ENCODE measurements around the gene CUBN. TPM values are rescaled to one million over a fixed set of nuclear protein-coding genes. Genes with fewer than 3 reads are reported as not detected.

CUBN gene
- 2.0 and 2.3 TPM in 2 replicates for total RNA-seq (2013; cell fraction: nucleolus; rRNA removed)
- under 0.01 TPM in 2 replicates for total RNA-seq (2014; rRNA removed)
- total RNA-seq (2014; rRNA removed; fragmentation: Illumina TruSeq; extraction: Trizol): under 0.01 TPM in 1 of 2 replicates, not detected in the other
- 0.03 TPM in 1 of 2 replicates, not detected in the other for total RNA-seq (2021)
- polyA plus RNA-seq (2011; ENCODE audit: low read depth): 0.03 TPM
- polyA plus RNA-seq (2011; rRNA removed): 0.14 and 0.19 TPM in 2 replicates
- polyA plus RNA-seq (2011; cell fraction: cytosol; rRNA removed): 0.05 and 0.06 TPM in 2 replicates
- 0.25 and 0.54 TPM in 2 replicates for polyA plus RNA-seq (2011; cell fraction: nucleus; rRNA removed)
- polyA plus RNA-seq (2012): 0.01 and 0.10 TPM in 2 replicates
- 0.01 TPM in 1 of 2 replicates, not detected in the other for polyA plus RNA-seq (2014; fragmentation: Illumina TruSeq; extraction: Trizol)
- polyA plus RNA-seq (2014; fragmentation: Nextera tagmentation; extraction: Ambion mirVana): under 1 TPM in 1 of 2 experiments, not detected in 1; 0.02 TPM
- polyA plus RNA-seq (2014; rRNA removed): not detected in 2 replicates
- not detected for polyA plus RNA-seq (2016; fragmentation: Nextera tagmentation; extraction: Ambion mirVana)
- polyA minus RNA-seq (2011; rRNA and poly(A)+ RNA removed): 0.26 and 0.51 TPM in 2 replicates
- polyA minus RNA-seq (2011; cell fraction: cytosol; rRNA and poly(A)+ RNA removed): not detected in 2 replicates
- 0.48 and 0.57 TPM in 2 replicates for polyA minus RNA-seq (2011; cell fraction: nucleus; rRNA and poly(A)+ RNA removed)
- Bru-seq, nascent RNA: percentile 16 among the genes with signal in this experiment
- BruChase-seq, experiment 1, labeled RNA remaining after a 6-hour chase: percentile 21 among the genes with signal in this experiment
- percentile 21 among the genes with signal in this experiment for BruChase-seq, experiment 2, labeled RNA remaining after a 2-hour chase
- long read RNA-seq, experiment 1: 0 reads
- long read RNA-seq, experiment 2: 0 reads

- Histone ChIP-seq H3K79me2 (ENCODE audit: control insufficient read depth, insufficient read depth, low read length) (no peaks in the 10 kb centered on the region), H3K4me1 (ENCODE audit: control insufficient read depth, insufficient read depth, low read length) (no peaks in the 10 kb centered on the region), H3K36me3 (ENCODE audit: control insufficient read depth in 2 of 2, insufficient read depth in 2 of 2, low read length in 1 of 2) (no peaks in the 10 kb centered on the region), H4K20me1 (ENCODE audit: control insufficient read depth, insufficient read depth) (no peaks in the 10 kb centered on the region), H2AFZ (ENCODE audit: control insufficient read depth, low read depth, low read length) (no peak within 1 kb of the TSS), H3K27me3 (replicated peaks in 1 of 2; ENCODE audit: control insufficient read depth in 2 of 2, insufficient read depth in 2 of 2, low read length in 1 of 2) (no peaks in the 10 kb centered on the region), H3K4me3 (no peak within 1 kb of the TSS), H3K9me3 (replicated peaks; ENCODE audit: control insufficient read depth, insufficient read depth, low read length) (no peaks in the 10 kb centered on the region), H3K27ac (ENCODE audit: control insufficient read depth, insufficient read depth) (no peak within 1 kb of the TSS), H3K9ac (ENCODE audit: control insufficient read depth, insufficient read depth, low read length) (no peak within 1 kb of the TSS), H3K4me2 (ENCODE audit: control insufficient read depth, insufficient read depth) (no peak within 1 kb of the TSS)
- in situ Hi-C loops (cut with MboI): no loop called here
- 92% methylated on average over 1 of the region's 1 CpG for WGBS (ENCODE audit: insufficient coverage, insufficient replicate concordance, low lambda C conversion rate, missing lambda C conversion rate)
- ChIA-PET SMC1A (ENCODE audit: uncharacterized antibody, unreplicated experiment) (no interaction called here), CTCF (no interaction called here), RAD21 (ENCODE audit: unreplicated experiment) (no interaction called here), POLR2A (no interaction called here)
- no peak for TF ChIP-seq ATF2 (IDR thresholded peaks at IDR 0.05; ENCODE audit: low read length)
- no peak for TF ChIP-seq WRNIP1 (IDR thresholded peaks at IDR 0.05; ENCODE audit: borderline replicate concordance, low read depth, low read length)
- TF ChIP-seq ZBTB4 (CRISPR knock-in tag; IDR thresholded peaks at IDR 0.05): no peak
- TF ChIP-seq ZNF24 (IDR thresholded peaks at IDR 0.05): no peak
- TF ChIP-seq CREB1 (IDR thresholded peaks at IDR 0.05; ENCODE audit: low read depth): no peak
- no peak for TF ChIP-seq TBL1XR1 (IDR thresholded peaks at IDR 0.05; ENCODE audit: low read depth, low read length)
- no peak for TF ChIP-seq HDAC2 (IDR thresholded peaks at IDR 0.05)
- no peak for TF ChIP-seq POLR2AphosphoS2 (IDR thresholded peaks at IDR 0.05; ENCODE audit: low read depth, low read length)
- no peak for TF ChIP-seq IRF3 (IDR thresholded peaks at IDR 0.05)
- no peak for TF ChIP-seq ZNF622 (IDR thresholded peaks at IDR 0.05)
- no peak for TF ChIP-seq CTCF (IDR thresholded peaks at IDR 0.05 in 2 of 3, conservative IDR thresholded peaks at IDR 0.05 in 1 of 3; ENCODE audit: control insufficient read depth in 2 of 3, extremely low read depth in 1 of 3, insufficient read depth in 1 of 3, low read depth in 3 of 3, low read length in 3 of 3)
- no peak for TF ChIP-seq NR2C2 (IDR thresholded peaks at IDR 0.05; ENCODE audit: borderline replicate concordance, control insufficient read depth, insufficient read length, low read depth)
- TF ChIP-seq JUNB (IDR thresholded peaks at IDR 0.05): no peak
- no peak for TF ChIP-seq NR2C1 (IDR thresholded peaks at IDR 0.05)
- ATAC-seq (no peak), FAIRE-seq (no peak), DNase-seq (ENCODE audit: low read depth, low spot score) (no peak)
- intact Hi-C loops (cut with micrococcal nuclease; ENCODE audit: unreplicated experiment): loop anchor here (10.0 kb wide), 1 partner anchor 125 kb away; no protein-coding TSS in a partner anchor
- no TSS peak for BruUV-seq (replicated peaks)
Measured at GRCh38 chr10:17129741-17130140, at the start of gene CUBN. CUBN (minus strand) TSS chr10:17129811; CDS start chr10:17129765, 46 bp downstream.

Data from GM12878 (cell line).